Astrocyte (in vitro differentiated cells and primary cell): ENCODE results near the gene SLC7A9. TPM values are rescaled to one million over a fixed set of nuclear protein-coding genes. Genes with fewer than 3 reads are reported as not detected.

ENCODE experiments used
- DNase-seq: peaks from one replicate; pipeline ENCODE4 v3.0.0-alpha.2; 2010; ENCODE audit warnings: low read depth
- FAIRE-seq: peaks from 2 replicates; lab custom pipeline; 2011; peaks lifted over from hg19 to GRCh38; lab: Jason Lieb, UNC
- H2AFZ ChIP-seq: 2 replicates; pipeline ENCODE4 v1.6.0; 2012; ENCODE audit warnings: low read depth, low read length, inconsistent platforms
- H3K27ac ChIP-seq: 2 replicates; pipeline ENCODE4 v1.5.1; 2011; ENCODE audit warnings: low read depth, low read length, inconsistent platforms
- H3K27me3 ChIP-seq: 2 replicates; pipeline ENCODE4 v1.6.0; 2011; ENCODE audit warnings: low read length, inconsistent platforms; ENCODE audit not compliant: insufficient read depth
- H3K36me3 ChIP-seq: 2 replicates; pipeline ENCODE4 v1.5.1; 2011; ENCODE audit warnings: low read length, inconsistent platforms; ENCODE audit not compliant: insufficient read depth
- H3K4me1 ChIP-seq: 2 replicates; pipeline ENCODE4 v1.5.1; 2011; ENCODE audit warnings: low read length, inconsistent platforms; ENCODE audit not compliant: insufficient read depth
- H3K4me2 ChIP-seq: 2 replicates; pipeline ENCODE4 v1.6.0; 2012; ENCODE audit warnings: low read length, inconsistent platforms
- H3K4me3 ChIP-seq: 2 replicates; pipeline ENCODE4 v1.5.1; 2011; ENCODE audit warnings: low read depth, mild to moderate bottlenecking, low read length, inconsistent platforms; ENCODE audit not compliant: insufficient read depth
- H3K79me2 ChIP-seq: 2 replicates; pipeline ENCODE4 v1.6.0; 2012; ENCODE audit warnings: mild to moderate bottlenecking, low read length, inconsistent platforms; ENCODE audit not compliant: insufficient read depth
- H3K9ac ChIP-seq: 2 replicates; pipeline ENCODE4 v1.6.0; 2012; ENCODE audit warnings: mild to moderate bottlenecking, low read length, inconsistent platforms
- H3K9me3 ChIP-seq: 2 replicates; pipeline ENCODE4 v1.5.1; 2012; ENCODE audit warnings: low read depth, mild to moderate bottlenecking, low read length, inconsistent platforms; ENCODE audit not compliant: insufficient read depth
- H4K20me1 ChIP-seq: 2 replicates; pipeline ENCODE4 v1.6.0; 2012; ENCODE audit warnings: low read length, inconsistent platforms; ENCODE audit not compliant: insufficient read depth
- H3K27ac Mint-ChIP-seq: one replicate; pipeline ENCODE4 v1.8.0; 2021; ENCODE audit warnings: mild to moderate bottlenecking, mixed read lengths; ENCODE audit not compliant: unreplicated experiment
- H3K27me3 Mint-ChIP-seq: one replicate; pipeline ENCODE4 v1.8.0; 2021; ENCODE audit warnings: low read depth, mixed read lengths; ENCODE audit not compliant: unreplicated experiment
- H3K36me3 Mint-ChIP-seq: one replicate; pipeline ENCODE4 v1.8.0; 2021; ENCODE audit warnings: low read depth, mixed read lengths; ENCODE audit not compliant: unreplicated experiment
- H3K4me1 Mint-ChIP-seq: one replicate; pipeline ENCODE4 v1.8.0; 2021; ENCODE audit warnings: low read depth, mixed read lengths; ENCODE audit not compliant: unreplicated experiment
- H3K4me3 Mint-ChIP-seq: one replicate; pipeline ENCODE4 v1.8.0; 2021; ENCODE audit warnings: mild to moderate bottlenecking, moderate library complexity, mixed read lengths; ENCODE audit not compliant: unreplicated experiment
- H3K9me3 Mint-ChIP-seq: one replicate; pipeline ENCODE4 v1.8.0; 2021; ENCODE audit warnings: mild to moderate bottlenecking, mixed read lengths; ENCODE audit not compliant: unreplicated experiment
- EZH2 ChIP-seq: IDR thresholded peaks from 2 replicates; pipeline ENCODE4 v1.6.1; 2012; ENCODE audit warnings: mild to moderate bottlenecking, low read length, inconsistent platforms; ENCODE audit not compliant: insufficient read depth
- total RNA-seq: library from RNA; stranded (reverse); gene quantifications from 2 replicates; pipeline ENCODE4 v1.2.1, GENCODE V29; 2021
- TF ChIP-seq, protein P1 (sequence below): IDR thresholded peaks from 2 replicates; pipeline ENCODE4 v1.5.1; 2011; ENCODE audit warnings: low read depth, mild to moderate bottlenecking, inconsistent platforms, low read length, moderate library complexity; ENCODE audit not compliant: insufficient read depth

SLC7A9 gene
- total RNA-seq, 1 donor from 2014 or later = 0.45 TPM

DNA sequence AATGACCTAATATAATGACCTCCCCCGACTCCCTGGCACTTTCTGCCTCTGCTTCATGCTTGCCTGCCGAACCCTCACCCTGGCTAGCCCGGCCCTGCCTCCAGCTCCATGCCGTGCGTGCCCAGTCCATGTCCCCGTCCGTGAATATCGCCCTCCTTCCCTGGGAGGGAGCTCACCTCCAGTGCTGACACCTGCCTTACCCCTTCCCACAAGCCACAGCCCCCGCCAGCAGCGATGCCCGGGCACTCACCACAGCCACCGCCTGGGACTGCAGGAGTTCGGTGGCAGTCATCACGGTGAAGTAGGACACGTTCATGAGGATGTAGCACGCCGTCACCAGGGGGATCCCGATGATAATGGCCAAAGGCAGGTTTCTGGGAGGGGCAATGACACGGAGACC, 10.0 kb downstream of the SLC7A9 start:
- Histone ChIP-seq H3K9me3 (no peaks in the 10 kb centered on the region), H3K4me3 (no peak overlapping the region), H3K4me2 (no peak overlapping the region), H3K27me3 (no peaks in the 10 kb centered on the region), H4K20me1 (no peaks in the 10 kb centered on the region), H3K9ac (no peak overlapping the region), H3K36me3 (no peaks in the 10 kb centered on the region), H2AFZ (no peak overlapping the region), H3K79me2 (no peaks in the 10 kb centered on the region), H3K4me1 (no peaks in the 10 kb centered on the region), H3K27ac (no peak overlapping the region)
- Mint-ChIP-seq H3K27ac (no peak overlapping the region), H3K9me3 (no peaks in the 10 kb centered on the region), H3K36me3 (no peaks in the 10 kb centered on the region), H3K4me3 (no peak overlapping the region), H3K27me3 (no peaks in the 10 kb centered on the region), H3K4me1 (no peaks in the 10 kb centered on the region)
- no peak for TF ChIP-seq EZH2
- TF ChIP-seq, protein P1, sequence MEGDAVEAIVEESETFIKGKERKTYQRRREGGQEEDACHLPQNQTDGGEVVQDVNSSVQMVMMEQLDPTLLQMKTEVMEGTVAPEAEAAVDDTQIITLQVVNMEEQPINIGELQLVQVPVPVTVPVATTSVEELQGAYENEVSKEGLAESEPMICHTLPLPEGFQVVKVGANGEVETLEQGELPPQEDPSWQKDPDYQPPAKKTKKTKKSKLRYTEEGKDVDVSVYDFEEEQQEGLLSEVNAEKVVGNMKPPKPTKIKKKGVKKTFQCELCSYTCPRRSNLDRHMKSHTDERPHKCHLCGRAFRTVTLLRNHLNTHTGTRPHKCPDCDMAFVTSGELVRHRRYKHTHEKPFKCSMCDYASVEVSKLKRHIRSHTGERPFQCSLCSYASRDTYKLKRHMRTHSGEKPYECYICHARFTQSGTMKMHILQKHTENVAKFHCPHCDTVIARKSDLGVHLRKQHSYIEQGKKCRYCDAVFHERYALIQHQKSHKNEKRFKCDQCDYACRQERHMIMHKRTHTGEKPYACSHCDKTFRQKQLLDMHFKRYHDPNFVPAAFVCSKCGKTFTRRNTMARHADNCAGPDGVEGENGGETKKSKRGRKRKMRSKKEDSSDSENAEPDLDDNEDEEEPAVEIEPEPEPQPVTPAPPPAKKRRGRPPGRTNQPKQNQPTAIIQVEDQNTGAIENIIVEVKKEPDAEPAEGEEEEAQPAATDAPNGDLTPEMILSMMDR = no peak
- FAIRE-seq = no peak
- no peak for DNase-seq

DNA sequence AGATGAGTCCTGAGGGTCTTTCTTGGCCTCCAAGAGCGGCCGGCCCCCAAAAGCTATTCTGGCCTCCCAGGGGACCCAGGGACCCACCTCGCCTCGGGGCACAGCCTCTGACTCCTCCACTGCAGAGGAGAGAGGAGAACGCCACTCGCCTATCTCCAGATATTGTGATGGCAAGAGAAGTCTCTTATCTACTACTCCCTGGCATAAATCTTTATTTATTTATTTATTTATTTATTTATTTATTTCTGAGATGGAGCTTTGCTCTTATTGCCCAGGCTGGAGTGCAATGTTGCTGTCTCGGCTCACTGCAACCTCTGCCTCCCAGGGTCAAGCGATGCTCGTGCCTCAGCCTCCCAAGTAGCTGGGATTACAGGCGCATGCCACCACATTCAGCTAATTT, 11.0 kb downstream of the SLC7A9 start:
- Histone ChIP-seq H3K9ac (no peak overlapping the region), H3K9me3 (no peaks in the 10 kb centered on the region), H3K79me2 (no peaks in the 10 kb centered on the region), H3K27ac (no peak overlapping the region), H3K4me3 (no peak overlapping the region), H2AFZ (no peak overlapping the region), H4K20me1 (no peaks in the 10 kb centered on the region), H3K27me3 (no peaks in the 10 kb centered on the region), H3K4me2 (no peak overlapping the region), H3K4me1 (no peaks in the 10 kb centered on the region), H3K36me3 (no peaks in the 10 kb centered on the region)
- Mint-ChIP-seq H3K9me3 (no peaks in the 10 kb centered on the region), H3K36me3 (peaks cover 2% of the 10 kb centered on the region), H3K27me3 (no peaks in the 10 kb centered on the region), H3K4me3 (no peak overlapping the region), H3K4me1 (no peaks in the 10 kb centered on the region), H3K27ac (no peak overlapping the region)
- no peak for DNase-seq
- no peak for FAIRE-seq
- no peak for TF ChIP-seq EZH2
- TF ChIP-seq, protein P1 = no peak

DNA sequence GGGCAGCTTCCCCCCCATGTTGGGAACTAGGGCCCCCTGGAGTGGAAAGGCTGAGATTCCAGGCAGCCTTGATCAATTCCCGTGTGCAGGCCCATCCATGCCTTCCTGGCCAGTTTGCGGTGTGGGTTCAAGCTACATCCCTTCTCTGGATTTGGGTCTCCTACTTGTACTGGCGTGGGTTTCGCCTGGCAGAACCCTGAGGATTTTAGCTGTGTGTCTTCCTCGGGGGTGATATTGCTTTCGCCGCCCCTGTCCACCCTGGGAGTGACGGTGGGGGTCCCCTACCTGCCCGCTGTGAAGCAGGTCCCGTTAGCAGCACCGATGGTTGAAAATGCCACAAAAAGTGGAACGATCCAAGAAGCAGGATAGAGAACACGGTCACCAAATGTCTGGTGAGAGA, 11.4 kb downstream of the SLC7A9 start:
- Mint-ChIP-seq H3K9me3 (no peaks in the 10 kb centered on the region), H3K4me1 (no peaks in the 10 kb centered on the region), H3K27me3 (no peaks in the 10 kb centered on the region), H3K36me3 (peaks cover 2% of the 10 kb centered on the region), H3K27ac (no peak overlapping the region), H3K4me3 (no peak overlapping the region)
- no peaks in the 10 kb centered on the region for H3K36me3 ChIP-seq
- H4K20me1 ChIP-seq = no peaks in the 10 kb centered on the region
- no peaks in the 10 kb centered on the region for H3K27me3 ChIP-seq
- no peak for FAIRE-seq
- H2AFZ ChIP-seq = no peak overlapping the region
- no peaks in the 10 kb centered on the region for H3K4me1 ChIP-seq
- no peak overlapping the region for H3K9ac ChIP-seq
- TF ChIP-seq, protein P1 = no peak
- no peak for TF ChIP-seq EZH2
- no peak overlapping the region for H3K27ac ChIP-seq
- no peak for DNase-seq
- no peaks in the 10 kb centered on the region for H3K9me3 ChIP-seq
- no peak overlapping the region for H3K4me2 ChIP-seq
- no peak overlapping the region for H3K4me3 ChIP-seq
- H3K79me2 ChIP-seq = no peaks in the 10 kb centered on the region
